Mesodermal cell (in vitro differentiated cells): ENCODE measurements around the gene LITAF.

Experiments used
- H3K27ac ChIP-seq: 2 replicates; pipeline ENCODE4 v1.7.0; 2013; ENCODE audit warnings: mild to moderate bottlenecking, low read depth, low read length, moderate library complexity; ENCODE audit not compliant: severe bottlenecking
- H3K36me3 ChIP-seq: 2 replicates; pipeline ENCODE4 v1.7.1; 2013; ENCODE audit warnings: mild to moderate bottlenecking, low read length, moderate library complexity; ENCODE audit not compliant: control insufficient read depth, insufficient read depth
- H3K4me1 ChIP-seq: one replicate; pipeline ENCODE4 v1.7.1; 2013; ENCODE audit warnings: mild to moderate bottlenecking, low read length; ENCODE audit not compliant: insufficient read depth, control insufficient read depth, poor library complexity, severe bottlenecking
- H3K4me3 ChIP-seq: 2 replicates; pipeline ENCODE4 v1.7.0; 2013; ENCODE audit warnings: low read length, control low read depth, mild to moderate bottlenecking; ENCODE audit not compliant: insufficient read depth, poor library complexity, severe bottlenecking; ENCODE audit errors: extremely low read depth
- H3K9me3 ChIP-seq: 2 replicates; pipeline ENCODE4 v1.7.1; 2013; ENCODE audit warnings: mild to moderate bottlenecking, low read length, moderate library complexity; ENCODE audit not compliant: control insufficient read depth
- WGBS, 2 experiments: methylation state at CpG; one replicate each; pipeline ENCODE4 v1.1.5; 2013; ENCODE audit warnings: missing lambda C conversion rate in 2 of 2; ENCODE audit not compliant: insufficient coverage in 2 of 2; 5-methylcytosine and 5-hydroxymethylcytosine counted together

LITAF gene

DNA sequence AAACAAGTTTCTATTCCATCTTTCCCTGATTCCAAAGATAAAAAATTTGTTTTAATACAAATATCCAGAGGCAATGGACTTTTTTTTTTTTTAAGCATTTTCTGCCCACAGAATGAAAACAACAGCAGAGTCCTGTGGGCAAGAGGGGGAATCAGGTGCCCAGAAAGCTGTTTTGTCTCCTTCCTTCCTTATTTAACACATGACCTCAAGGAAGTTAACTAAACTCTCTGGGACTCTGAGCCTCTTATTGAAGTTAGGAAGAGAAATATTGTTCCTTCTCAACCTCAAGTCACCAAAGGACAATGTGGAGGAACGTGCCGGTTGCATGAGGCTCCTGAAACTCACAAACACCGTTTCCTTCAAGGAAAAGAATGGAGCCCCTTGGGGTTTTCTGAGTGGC is 34.9 kb downstream of the LITAF start:
- Histone ChIP-seq H3K36me3 (peaks cover 89% of the 10 kb centered on the region), H3K27ac (no peak overlapping the region), H3K4me3 (no peak overlapping the region), H3K4me1 (peaks cover 8% of the 10 kb centered on the region), H3K9me3 (peaks cover 17% of the 10 kb centered on the region)
- 94 to 100% methylated on average over 3 of the region's 3 CpGs for WGBS, 2 experiments

DNA sequence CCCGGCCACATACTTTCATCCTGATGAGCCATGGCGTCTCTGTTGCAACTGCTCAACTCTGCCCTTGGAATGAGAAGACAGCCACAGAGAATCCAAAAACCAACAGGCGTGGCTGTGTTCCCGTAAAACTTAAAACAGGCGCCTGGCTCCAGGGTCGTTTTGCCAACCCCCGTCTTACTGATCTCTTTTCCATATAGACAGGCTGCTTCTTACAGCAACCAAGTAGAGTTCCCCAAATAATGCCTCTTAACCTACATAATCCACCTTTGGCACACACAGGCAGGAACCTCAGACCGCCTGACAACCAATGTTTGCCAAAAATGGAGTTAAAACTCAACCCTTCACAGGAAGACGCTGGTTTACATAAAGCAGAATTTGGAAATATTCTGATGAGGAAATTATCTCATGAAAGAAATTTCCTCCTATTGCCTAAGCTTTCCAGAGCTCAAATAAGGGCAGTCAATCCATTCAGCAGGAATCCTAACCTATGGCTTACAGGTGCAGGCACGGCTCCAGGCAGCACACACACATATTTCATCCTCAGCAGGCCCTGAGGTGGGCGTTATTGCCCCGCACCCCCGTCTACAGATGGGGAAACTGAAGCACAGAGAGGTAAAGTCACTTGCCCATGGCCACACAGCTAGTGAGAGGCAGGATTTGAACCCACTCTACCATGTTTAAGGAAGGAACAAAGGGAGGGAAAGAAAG is 35.8 kb downstream of the LITAF start:
- H3K36me3 ChIP-seq: peaks cover 80% of the 10 kb centered on the region
- H3K9me3 ChIP-seq: peaks cover 8% of the 10 kb centered on the region
- H3K4me3 ChIP-seq: no peak overlapping the region
- peaks cover 11% of the 10 kb centered on the region for H3K4me1 ChIP-seq
- no peak overlapping the region for H3K27ac ChIP-seq
- WGBS, 2 experiments: 97 to 98% methylated on average over 10 to 12 of the region's 13 CpGs

DNA sequence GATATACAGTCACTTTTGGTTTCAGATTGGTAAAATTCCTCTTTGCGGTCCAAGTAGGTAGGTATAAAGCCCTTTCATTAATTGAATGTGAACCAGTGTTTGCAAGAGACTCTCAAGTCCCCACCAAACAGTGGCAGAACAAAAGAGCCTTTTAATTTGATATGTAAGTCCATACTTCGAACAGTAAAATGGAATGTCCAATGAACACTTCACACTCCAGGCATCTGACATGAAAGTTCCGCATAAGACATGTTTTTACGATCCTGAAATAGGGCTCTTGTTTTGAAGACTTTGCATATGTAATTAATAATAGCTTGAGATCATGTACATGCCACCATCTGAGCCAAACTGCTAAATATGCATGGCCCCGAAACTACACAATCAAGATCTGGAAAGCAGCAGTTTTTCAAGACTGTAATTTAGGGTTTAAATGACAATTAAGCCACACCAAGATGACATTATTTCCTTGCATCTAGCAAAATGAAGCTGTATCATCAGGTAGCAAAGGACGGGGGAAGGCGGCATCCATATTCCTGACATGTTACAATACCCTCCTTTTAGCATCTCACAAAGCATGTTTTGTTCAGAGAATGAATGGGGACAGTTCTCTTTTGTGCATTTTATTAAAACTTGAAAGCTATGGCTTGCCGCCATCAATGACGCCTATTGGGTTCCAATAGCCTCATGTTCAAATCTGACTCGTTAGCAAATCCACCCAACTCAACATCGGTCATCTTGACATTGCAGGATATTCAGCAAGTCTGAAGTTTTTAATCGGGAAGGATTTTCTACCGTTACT is 39.4 kb downstream of the LITAF start:
- H3K4me1 ChIP-seq: peaks cover 11% of the 10 kb centered on the region
- WGBS, 2 experiments: 92 to 100% methylated on average over 7 to 8 of the region's 13 CpGs
- peaks cover 49% of the 10 kb centered on the region for H3K36me3 ChIP-seq
- H3K4me3 ChIP-seq: no peak overlapping the region
- H3K9me3 ChIP-seq: peaks cover 5% of the 10 kb centered on the region
- peak overlapping the region; percentile 60 for H3K27ac ChIP-seq

- peak overlapping the region; percentile 60 for H3K27ac ChIP-seq
- H3K36me3 ChIP-seq: peaks cover 42% of the 10 kb centered on the region
- H3K9me3 ChIP-seq: peaks cover 5% of the 10 kb centered on the region
- peaks cover 11% of the 10 kb centered on the region for H3K4me1 ChIP-seq
- 88 to 95% methylated on average over 5 of the region's 5 CpGs for WGBS, 2 experiments
- H3K4me3 ChIP-seq: no peak overlapping the region
These were observed 40.1 kb downstream of the LITAF start for GRCh38 chr16:11546608-11547061.

- Histone ChIP-seq H3K27ac (no peak overlapping the region), H3K36me3 (peaks cover 14% of the 10 kb centered on the region), H3K9me3 (no peaks in the 10 kb centered on the region), H3K4me1 (peaks cover 11% of the 10 kb centered on the region), H3K4me3 (no peak overlapping the region)
- WGBS, 2 experiments: 68 to 70% methylated on average over 12 of the region's 12 CpGs
These were observed 42.9 kb downstream of the LITAF start for GRCh38 chr16:11543661-11544393.

DNA sequence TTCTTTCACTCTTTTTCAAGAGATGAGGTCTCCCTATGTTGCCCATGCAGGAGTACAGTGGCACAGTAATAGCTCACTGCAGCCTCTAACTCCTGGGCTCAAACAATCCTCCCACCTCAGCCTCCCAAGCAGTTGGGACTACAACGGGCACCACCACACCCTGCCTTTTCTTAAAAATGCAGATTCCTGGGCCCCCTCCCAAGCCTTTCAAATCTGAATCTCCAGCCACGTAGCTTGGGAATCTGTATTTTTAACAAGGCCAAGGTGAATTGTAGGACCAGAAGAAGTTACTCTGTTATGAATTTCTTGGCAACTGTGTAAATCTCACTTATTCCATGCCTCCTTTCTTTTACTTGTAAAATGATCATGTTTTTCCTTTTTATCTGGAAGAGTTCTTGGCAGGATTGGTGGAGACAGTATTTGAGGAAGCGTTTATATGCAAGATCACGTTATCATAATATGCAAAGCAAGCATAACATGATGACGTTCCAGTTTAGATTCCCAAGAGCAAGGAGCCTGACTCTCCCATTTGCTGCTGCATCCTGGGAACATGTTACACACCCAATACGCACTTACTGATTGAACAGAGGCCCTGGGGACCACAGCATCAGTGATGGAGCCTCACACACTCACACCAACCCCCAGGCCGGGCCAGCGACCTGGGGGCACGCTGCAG is 44.5 kb downstream of the LITAF start:
- Histone ChIP-seq H3K4me1 (peaks cover 7% of the 10 kb centered on the region), H3K36me3 (no peaks in the 10 kb centered on the region), H3K27ac (no peak overlapping the region), H3K9me3 (no peaks in the 10 kb centered on the region), H3K4me3 (no peak overlapping the region)
- 91 to 93% methylated on average over 2 to 5 of the region's 9 CpGs for WGBS, 2 experiments

DNA sequence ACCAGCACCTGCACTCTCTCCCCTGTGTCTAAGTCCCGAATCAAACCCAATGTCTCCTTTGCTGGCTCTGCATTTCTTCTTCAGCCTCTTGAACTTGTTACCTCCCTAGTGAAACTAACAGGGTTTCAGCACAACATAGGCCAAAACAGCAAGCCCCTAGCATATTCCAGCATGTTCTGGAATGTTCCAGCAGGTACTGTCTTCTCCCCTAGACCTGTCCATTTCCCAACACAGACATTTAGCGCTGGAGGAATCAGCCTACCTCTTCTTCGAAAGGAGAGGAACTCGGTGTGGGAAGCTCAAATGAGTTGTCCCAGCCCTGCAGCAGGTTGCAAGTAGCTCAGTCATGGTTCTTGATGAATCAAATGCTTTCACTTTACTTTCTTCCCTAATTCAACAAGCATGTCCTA is 47.1 kb downstream of the LITAF start:
- Histone ChIP-seq H3K36me3 (no peaks in the 10 kb centered on the region), H3K4me3 (no peak overlapping the region), H3K4me1 (no peaks in the 10 kb centered on the region), H3K9me3 (no peaks in the 10 kb centered on the region), H3K27ac (no peak overlapping the region)
- WGBS, 2 experiments: 92 to 93% methylated on average over 4 of the region's 4 CpGs

DNA sequence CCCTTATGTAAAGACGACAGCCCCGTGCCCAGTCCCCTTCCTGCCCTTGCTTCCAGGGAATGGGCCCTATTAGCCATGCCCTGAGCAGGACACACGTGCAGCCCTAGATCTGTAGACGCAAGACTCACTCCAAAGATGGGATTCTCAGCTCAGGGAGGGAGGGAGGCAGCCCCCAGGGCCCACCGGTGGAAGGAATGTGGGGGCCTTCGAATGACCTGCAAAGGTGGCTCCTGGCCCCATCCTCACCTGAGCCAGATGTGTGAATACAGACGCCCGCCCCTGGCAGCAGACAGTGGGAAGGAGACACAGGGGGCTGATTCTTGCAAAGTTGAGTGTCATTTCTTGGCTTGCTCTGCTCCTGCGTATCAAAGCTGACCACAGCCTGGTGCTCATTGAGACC is 47.8 kb downstream of the LITAF start:
- Histone ChIP-seq H3K36me3 (no peaks in the 10 kb centered on the region), H3K27ac (no peak overlapping the region), H3K4me1 (no peaks in the 10 kb centered on the region), H3K9me3 (no peaks in the 10 kb centered on the region), H3K4me3 (no peak overlapping the region)
- 88 to 93% methylated on average over 6 to 7 of the region's 9 CpGs for WGBS, 2 experiments

DNA sequence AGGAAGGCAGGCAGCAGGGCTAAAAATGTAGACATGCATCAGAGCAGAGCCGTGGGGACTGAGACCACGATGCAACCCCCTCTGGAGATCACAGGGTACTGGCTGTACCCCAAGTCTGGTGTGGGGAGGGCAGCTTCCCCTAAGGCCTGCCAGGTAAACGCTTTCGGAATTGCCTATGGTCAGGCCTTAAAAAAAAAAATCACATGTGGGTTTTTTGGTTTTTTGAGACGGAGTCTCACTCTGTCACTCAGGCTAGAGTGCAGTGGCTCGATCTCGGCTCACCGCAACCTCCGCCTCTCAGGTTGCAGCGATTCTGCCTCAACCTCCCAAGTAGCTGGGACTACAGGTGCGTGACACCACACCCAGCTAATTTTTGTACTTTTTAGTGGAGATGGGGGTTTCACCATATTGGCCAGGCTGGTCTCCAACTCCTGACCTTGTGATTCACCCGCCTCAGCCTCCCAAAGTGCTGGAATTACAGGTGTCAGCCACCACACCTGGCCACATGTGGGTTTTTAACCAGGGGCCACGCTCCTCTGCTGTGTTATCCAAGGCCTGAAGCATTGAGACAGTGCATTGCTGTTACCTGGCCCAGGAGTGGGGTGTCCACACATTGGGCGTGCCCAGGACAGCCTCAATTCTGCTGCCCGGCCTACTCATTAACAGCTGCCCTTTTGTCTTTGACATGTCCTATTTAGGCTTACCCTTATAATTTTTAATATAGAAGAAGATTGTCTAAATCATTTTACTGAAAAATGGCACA is 50.4 kb downstream of the LITAF start:
- Histone ChIP-seq H3K27ac (no peak overlapping the region), H3K4me1 (no peaks in the 10 kb centered on the region), H3K36me3 (no peaks in the 10 kb centered on the region), H3K9me3 (no peaks in the 10 kb centered on the region), H3K4me3 (no peak overlapping the region)
- WGBS, 2 experiments: 92 to 93% methylated on average over 13 of the region's 15 CpGs

GRCh38 chr16:11535494-11535893 is 51.2 kb downstream of the LITAF start:
- no peak overlapping the region for H3K4me3 ChIP-seq
- WGBS, 2 experiments: 91 to 92% methylated on average over 11 of the region's 11 CpGs
- no peaks in the 10 kb centered on the region for H3K9me3 ChIP-seq
- H3K27ac ChIP-seq: no peak overlapping the region
- H3K36me3 ChIP-seq: no peaks in the 10 kb centered on the region
- H3K4me1 ChIP-seq: no peaks in the 10 kb centered on the region
